NCI-H1436 treated with DMSO at 0.1 percent for 48 hours (cell line): ENCODE data around the gene MCCC1.

Experiments
- DNase-seq: peaks from one replicate; lab custom pipeline; 2025; lab: John Stamatoyannopoulos, UW

The MCCC1 gene

DNA sequence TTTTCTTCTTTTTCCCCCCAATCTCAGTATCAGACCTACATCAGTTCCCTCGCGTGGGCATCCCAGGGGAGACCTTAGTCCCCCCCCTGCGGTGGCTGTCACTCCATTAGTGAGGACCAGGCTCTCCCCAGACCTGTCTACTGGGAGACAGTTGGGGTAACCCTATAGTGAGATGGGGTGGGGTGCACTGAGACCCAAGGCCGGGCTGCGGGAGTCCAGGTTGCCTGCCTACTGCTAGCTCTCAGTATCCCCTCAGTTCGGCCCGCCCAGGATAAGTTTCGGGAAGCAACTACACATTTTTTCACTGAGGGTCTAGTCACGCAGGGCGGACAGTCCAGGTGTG is 118.3 kb downstream of the MCCC1 start:
- DNase-seq, result no peak

DNA sequence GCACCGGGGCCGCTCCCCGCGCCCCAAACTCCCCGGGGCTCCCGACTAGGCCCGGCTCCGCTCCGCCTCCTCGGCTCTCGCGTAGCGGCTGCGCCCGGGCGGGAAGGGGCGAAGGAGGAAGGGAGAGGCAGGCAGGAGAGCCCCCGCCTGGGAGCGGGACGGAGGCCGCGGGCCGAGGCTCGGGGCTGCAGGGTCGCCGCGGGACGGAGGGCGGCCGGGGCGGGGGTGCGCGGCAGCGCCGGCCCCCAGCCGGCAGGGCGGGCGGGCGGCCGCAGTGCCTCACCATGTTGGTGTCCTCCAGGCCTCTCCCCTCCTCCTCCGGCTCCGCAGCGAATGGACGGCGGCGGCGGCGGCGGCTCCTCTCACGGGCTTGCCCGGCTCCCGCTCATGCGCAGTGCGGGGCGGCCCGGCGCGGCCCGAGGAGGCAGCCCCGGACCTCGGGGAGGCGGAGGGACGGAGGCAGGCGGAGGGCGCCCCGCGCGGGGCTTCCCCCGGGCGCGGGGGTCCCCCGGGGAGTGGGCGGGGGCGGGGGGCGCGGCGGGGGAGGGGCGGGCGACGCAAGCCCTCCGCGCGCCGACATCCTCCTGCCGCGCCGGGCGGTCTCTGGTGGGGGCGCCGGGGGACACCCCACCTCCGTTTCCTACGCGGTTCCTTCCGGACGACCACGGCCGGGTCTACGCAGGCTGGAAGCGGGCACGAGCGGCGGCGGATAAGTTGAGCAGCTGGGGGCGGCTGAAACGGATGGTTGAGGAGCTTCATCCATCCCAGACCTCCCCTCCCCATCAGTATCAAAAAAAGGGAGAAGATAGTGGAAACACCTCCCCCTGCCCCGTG is 118.9 kb downstream of the MCCC1 start, which contains the start of gene DCUN1D1:
Gene DCUN1D1 (minus strand): TSS at position 335 of the 834 bp plus-strand sequence. CDS start 49 bp downstream, at position 286.
- DNase-seq, result no peak

DNA sequence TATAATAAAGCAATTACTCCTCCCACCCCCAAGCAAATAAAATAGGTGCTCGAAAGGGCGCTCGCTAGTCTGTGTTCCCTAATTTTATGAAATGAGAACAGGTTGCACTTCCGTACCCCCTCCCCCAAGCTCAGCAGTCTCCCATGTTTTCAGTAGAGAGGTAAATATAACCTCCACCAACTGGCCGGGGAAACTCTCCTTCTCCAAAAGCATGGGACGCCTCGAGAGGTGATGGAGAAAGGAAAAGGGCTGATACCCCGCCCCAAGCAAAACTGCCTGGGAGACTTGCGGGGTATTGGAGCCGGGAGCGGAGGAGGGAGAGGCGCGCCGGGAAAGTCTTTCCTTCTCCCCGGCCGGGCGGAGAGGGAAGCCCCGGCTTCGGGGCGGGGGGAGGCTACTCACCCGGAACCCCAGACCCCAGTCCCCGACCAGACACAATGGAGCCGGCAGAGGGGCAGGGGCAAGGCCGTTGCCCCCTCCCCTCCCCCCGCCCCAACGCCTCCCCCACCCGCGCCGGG is 119.6 kb downstream of the MCCC1 start:
- no peak for DNase-seq

DNA sequence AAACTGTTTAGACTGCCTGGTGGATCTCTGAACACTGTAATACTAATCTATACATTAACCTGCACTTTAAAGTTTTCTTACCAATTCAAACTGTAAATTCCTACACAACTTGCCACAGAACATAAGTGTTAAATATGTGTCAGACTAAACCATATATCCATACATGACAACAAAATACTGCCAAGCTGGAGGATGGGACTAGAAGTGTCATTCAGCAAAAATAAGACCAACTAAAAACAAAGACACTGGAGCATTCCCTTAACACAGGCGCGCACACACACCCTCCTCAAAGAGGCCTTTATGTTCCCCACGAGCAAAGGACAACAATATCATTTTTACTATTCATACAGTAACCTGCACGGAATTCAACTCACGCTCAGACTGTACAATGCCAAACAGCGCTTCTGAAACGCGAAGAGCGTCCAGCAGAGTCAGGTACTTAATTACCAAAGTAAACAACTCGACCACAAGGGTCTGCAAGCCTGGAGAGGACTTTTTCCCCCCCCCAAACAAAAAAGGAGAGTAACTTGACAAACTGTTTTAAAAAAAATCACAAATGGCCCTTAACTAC is 120.1 kb downstream of the MCCC1 start:
- DNase-seq, result no peak

DNA sequence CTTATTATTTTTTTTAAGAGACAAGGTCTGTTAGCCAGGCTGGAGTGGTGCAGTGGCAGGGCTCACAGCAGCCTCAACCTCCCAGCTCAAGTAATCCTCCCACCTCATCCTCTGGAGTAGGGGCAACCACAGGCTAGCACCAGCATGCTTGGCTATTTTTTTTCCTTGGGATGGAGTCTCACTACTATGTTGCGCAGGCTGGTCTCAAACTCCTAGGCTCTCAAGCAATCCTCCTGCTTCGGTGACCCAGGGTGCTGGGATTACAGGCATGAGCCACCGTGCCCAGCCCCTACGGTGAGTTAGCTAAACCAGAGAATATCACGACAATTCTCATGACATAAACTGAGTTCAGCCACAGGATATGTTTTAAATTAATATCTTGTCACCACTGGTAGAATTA is 120.9 kb downstream of the MCCC1 start:
- DNase-seq, result no peak

DNA sequence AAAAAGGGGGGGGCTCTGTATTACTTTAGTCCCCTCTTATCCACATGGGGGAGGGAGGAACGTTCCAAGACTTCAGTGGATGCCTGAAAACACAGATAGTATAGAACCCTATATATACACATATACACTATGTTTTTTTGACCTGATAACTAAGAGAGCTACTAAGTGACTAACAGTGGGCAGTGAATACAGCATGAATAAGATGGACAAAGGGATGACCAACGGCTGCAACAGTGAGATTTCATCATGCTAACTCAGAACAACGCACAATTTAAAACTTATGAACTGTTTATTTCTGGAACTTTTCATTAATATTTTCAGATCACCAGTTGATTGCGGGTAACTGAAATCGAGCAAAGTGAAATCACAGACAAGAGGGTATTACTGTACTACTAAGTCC is 126.2 kb downstream of the MCCC1 start:
- no peak for DNase-seq

DNA sequence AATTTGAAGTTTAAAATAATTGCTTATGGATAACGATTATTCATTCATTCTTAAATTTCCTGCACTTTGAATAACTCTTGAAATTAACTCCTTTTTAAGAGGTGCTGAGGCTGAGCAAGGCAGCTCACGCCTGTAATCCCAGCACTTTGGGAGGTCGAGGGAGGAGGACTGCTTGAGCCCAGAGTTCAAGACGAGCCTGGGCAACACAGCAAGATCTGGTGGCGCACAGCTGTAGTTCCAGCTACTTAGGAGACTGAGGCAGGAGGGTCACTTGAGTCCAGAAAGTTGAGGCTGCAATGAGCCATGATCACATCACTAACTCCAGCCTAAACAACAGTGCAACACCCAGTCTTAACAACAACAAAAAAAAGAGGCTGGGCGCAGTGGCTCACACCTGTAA is 126.9 kb downstream of the MCCC1 start:
- DNase-seq, result no peak

DNA sequence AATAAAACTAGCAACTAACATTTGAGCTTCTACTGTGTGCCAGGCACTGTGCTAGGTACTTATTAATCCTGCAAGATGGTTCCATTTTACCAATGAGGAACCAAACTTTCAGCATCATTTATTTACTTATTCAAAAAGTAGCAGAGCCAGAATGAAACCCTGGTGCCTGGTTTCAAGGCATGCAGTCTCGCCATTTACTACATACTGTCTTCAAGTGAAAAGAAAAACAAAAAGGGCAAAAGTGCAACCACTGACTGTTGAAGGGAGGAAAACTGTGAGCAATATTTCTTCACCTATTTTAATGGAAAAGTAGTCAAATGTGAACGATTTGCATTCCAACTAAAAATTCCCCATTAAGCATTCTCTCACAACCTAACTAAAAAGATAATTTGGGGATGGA is 127.7 kb downstream of the MCCC1 start:
- no peak for DNase-seq

DNA sequence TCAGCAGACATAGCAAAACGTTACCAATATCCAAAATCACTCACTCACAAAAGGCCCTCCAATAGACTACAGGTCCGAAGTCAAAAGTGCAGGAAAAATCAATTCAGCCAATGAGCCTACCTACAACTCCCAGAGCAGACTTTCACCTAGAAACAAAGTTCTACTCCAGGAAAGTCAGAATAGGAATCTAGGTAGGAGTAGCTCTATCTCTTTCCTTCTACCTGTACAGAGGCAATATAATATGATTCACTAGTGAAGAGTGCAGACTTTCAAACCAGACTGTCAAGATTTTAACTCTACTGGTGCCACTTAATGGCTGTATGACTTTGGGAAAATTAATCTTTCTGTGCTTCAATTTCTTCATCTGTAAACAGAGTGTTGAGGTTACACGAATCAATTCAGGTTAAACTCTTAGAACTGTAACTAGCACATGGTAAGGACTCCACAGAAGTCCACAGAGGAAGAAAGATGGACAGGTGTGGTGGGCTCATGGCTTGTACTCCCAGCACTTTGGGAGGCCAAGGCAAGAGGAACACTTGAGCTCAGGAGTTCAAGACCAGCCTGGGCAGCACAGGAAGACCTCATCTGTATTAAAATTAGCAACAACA is 128.4 kb downstream of the MCCC1 start:
- DNase-seq, result no peak

DNA sequence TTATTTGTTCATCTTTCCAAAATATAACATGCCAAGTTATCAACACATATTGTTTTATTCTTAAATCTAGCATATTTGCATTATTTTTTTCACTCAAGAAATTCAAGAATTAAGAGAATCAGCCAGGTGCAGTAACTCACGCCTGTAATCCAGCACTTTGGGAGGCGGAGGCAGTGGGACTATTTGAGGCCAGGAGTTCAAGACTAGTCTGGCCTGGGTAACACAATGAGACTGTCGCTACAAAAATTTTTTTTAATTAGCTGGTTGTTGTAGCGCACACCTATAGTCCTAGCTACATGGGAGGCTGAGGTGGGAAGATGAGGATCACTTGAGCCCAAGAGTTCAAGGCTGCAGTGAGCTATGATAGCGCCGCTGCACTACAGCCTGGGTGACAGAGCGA is 129.4 kb downstream of the MCCC1 start:
- DNase-seq, result no peak

DNA sequence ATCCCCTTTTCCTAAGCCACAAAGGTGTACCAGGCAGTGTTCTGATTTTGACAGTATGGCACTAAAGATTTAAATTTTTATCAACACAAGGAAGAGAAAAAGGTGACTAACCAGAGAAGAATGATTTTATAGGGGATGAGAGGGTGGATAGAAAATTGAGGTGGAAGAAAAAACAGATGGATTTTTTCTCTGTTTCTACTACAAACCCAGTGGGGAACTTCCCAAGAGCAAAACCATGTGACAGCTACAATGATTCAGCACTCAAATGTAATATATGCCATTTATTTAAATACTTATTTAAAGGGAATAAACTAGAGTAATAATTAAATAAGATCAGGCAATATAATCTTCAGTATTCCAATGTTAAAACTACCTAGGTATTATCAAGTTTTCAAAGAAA is 130.0 kb downstream of the MCCC1 start:
- no peak for DNase-seq

DNA sequence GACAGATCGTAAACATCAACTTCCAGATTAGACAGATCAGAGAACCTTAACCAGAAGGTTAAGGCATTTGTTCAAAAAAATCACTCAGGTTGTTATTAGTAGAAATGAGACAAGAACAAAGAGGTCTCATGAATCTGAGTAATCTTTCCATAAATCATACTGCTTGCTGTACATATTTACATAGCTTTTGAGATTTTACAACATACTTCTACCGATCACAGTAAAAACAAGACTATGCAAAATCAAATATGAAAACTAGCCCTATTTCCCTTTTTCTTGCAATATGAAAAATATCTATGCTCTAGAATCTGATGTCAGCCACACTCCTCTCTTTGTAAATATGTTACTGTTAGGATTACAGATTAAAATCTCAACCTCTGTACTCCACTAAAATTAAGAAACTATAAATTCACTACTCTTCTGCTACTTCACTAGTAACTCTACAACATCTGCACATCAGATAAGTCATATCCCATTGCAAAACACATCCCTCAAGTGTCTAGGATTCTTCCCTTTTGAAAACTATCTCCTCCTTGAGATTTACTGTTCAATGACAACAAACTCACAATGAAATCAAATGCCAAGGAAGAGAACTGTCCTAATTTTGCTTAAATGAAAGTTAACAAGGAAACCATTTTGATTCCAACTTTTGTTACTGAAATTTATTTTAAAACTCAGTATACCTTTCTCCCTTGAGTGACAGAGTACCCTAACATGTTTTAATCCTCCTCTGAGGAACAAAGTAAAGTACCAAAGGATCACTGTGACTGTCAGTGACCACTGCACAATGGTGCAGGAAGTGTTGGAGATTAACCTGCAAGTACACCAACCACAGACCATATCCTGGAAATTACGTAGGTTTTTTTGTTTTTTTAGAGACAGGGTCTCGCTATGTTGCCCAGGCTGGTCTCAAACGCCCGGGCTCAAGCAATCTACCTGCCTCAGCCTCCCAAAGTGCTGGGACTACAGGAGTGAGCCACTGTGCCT is 131.8 kb downstream of the MCCC1 start:
- DNase-seq, result no peak

DNA sequence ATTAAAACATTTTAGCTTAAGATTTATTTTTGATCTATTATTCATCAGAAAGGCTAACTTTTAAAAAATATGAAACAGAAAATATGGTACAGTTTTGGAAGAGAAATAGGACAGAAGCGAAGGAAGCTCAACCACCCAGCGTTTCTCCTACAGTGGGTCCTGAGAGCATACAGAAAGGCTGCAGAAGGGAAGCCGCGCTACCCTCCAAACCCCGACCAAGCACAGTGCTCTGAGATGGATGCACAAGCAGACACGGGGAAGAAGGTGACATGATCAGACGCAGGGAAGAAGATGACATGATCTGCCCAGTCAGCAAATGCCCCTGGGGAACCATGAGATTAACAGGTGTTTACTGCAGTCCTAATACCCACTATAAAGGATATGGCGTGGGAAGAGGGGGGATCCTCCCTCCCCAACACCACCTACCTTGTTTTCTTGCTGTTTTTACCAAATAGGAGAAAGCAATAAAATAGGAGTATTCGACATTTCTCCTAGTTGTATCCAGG is 133.4 kb downstream of the MCCC1 start:
- no peak for DNase-seq
